ENCODE data around the gene EYS. TPM values are rescaled to one million over a fixed set of nuclear protein-coding genes. Genes with fewer than 3 reads are reported as not detected.

The EYS gene
- total and polyA plus RNA-seq, 8 donors, result 0.55 to 0.58 TPM; not detected in 6

GRCh38 chr6:63765828-63766227 is 1941.2 kb downstream of the EYS start:
- Histone ChIP-seq H3K4me3 (no peak overlapping the region), H3K4me1 (no peaks in the 10 kb centered on the region), H3K27me3 (no peaks in the 10 kb centered on the region), H3K36me3 (no peaks in the 10 kb centered on the region), H3K9me3 (peaks cover 0 to 12% (median 2%) of the 10 kb centered on the region in 4 donors), H3K27ac (no peak overlapping the region)
- DNase-seq, result no peak
- 57 to 77% (median 64%) methylated on average over 2 of the region's 2 CpGs for WGBS, 5 donors
- intact Hi-C loops (cut with DNase I; ENCODE audit: low total_unique reads), result loop anchor here (5.0 to 10.0 kb wide), 2 partner anchors 169 to 421 kb away; no protein-coding TSS in a partner anchor
- TF ChIP-seq EP300 (IDR thresholded peaks at IDR 0.05) (no peak), POLR2A (IDR thresholded peaks at IDR 0.05) (no peak), POLR2AphosphoS5 (IDR thresholded peaks at IDR 0.05) (no peak)
- TF ChIP-seq, protein P1, sequence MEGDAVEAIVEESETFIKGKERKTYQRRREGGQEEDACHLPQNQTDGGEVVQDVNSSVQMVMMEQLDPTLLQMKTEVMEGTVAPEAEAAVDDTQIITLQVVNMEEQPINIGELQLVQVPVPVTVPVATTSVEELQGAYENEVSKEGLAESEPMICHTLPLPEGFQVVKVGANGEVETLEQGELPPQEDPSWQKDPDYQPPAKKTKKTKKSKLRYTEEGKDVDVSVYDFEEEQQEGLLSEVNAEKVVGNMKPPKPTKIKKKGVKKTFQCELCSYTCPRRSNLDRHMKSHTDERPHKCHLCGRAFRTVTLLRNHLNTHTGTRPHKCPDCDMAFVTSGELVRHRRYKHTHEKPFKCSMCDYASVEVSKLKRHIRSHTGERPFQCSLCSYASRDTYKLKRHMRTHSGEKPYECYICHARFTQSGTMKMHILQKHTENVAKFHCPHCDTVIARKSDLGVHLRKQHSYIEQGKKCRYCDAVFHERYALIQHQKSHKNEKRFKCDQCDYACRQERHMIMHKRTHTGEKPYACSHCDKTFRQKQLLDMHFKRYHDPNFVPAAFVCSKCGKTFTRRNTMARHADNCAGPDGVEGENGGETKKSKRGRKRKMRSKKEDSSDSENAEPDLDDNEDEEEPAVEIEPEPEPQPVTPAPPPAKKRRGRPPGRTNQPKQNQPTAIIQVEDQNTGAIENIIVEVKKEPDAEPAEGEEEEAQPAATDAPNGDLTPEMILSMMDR (IDR thresholded peaks at IDR 0.05), result no peak

DNA sequence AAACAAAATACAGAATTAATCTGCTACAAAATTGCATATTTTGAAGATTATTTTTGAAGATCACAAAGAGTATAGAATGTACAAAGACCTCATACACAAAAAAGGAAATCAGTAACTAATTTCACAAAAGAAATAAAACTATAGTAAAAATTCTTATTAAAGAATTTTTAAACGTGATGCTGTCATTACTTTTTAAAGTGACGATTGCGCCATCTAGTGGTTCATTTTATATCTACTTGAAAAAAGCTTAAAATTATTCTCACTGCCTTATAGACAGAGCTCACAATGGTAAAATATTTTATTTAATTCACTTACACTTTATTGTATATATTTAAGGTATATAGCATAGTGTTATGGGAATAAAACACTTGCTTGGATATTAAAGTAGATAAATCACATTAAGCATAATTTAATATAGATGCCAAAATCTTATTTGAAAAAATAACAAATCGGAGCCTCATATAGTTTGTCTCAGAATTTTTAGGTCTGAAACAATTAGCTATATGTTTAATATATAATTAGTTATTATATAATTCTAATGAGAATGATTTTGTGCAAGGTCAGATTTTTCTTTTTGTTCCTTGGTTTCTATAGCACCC is 1942.6 kb downstream of the EYS start:
- Histone ChIP-seq H3K27ac (no peak overlapping the region), H3K27me3 (no peaks in the 10 kb centered on the region), H3K4me1 (no peaks in the 10 kb centered on the region), H3K9me3 (peaks cover 0 to 12% (median 2%) of the 10 kb centered on the region in 4 donors), H3K4me3 (no peak overlapping the region), H3K36me3 (no peaks in the 10 kb centered on the region)
- 24 to 25% (median 24%) methylated on average over 4 of the region's 4 CpGs for WGBS, 5 donors
- intact Hi-C loops (cut with DNase I; ENCODE audit: low total_unique reads), result loop anchor here (10.0 kb wide), 1 partner anchor 420 kb away; no protein-coding TSS in a partner anchor
- TF ChIP-seq EP300 (IDR thresholded peaks at IDR 0.05) (no peak), POLR2A (IDR thresholded peaks at IDR 0.05) (no peak), POLR2AphosphoS5 (IDR thresholded peaks at IDR 0.05) (no peak)
- TF ChIP-seq, protein P1 (IDR thresholded peaks at IDR 0.05), result peak in 4 of 7 experiments; percentile 32 to 84 (median 52)
- peak in 1 of 2 donors; percentile 76 for DNase-seq

DNA sequence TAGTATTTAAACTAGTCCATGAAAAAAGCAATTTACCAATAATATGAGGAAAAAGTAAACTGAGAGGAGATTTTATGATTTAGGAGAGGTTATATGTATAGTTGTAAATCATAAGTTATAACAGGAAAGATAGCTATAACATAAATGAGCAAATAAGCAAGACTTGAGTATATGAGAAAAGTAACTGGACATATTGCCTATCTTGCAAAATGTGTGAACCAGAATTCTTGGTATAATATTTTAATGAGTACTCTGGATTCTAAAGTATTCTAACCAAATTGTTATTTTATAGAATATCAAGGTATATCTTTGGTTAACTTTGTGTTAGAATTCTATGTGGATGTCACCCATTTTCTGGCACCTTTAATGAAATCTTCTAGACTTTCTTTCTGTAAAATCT is 1946.8 kb downstream of the EYS start:
- TF ChIP-seq, protein P1 (IDR thresholded peaks at IDR 0.05), result no peak
- TF ChIP-seq POLR2A (IDR thresholded peaks at IDR 0.05), result no peak
- no peak for TF ChIP-seq POLR2AphosphoS5 (IDR thresholded peaks at IDR 0.05)
- no peak for TF ChIP-seq EP300 (IDR thresholded peaks at IDR 0.05)
- no peak overlapping the region for H3K27ac ChIP-seq
- H3K4me1 ChIP-seq, result no peaks in the 10 kb centered on the region
- intact Hi-C loops (cut with DNase I; ENCODE audit: low total_unique reads), result loop anchor here (10.0 kb wide), 1 partner anchor 415 kb away; no protein-coding TSS in a partner anchor
- H3K36me3 ChIP-seq, result peaks cover 0 to 5% (median 0%) of the 10 kb centered on the region in 4 donors
- no peak for DNase-seq
- no peak overlapping the region for H3K4me3 ChIP-seq
- H3K27me3 ChIP-seq, result no peaks in the 10 kb centered on the region
- H3K9me3 ChIP-seq, result peaks cover 0 to 15% (median 15%) of the 10 kb centered on the region in 4 donors

DNA sequence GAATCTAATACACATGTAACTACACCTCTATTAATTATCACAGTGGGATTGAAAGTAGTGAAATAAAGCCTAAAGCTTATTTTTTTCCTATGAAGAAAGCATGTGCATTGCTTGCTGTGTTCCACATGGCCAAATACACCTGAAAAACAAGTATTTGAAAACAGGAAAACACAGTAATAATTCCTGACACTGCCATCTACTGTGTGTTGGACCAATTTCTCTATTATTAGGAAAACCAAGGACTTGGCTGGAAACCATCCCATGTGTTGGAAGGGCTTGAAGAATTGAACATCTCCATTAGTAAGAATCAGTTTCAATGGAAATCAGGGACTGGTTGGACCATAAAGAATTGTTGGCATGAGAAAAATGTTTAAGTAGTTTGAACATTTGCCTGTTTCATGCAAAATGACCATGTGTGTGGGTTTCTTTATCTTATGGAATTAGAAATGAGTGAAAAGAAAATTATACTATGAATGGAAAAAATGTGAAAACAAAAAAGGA is 1947.4 kb downstream of the EYS start:
- intact Hi-C loops (cut with DNase I; ENCODE audit: low total_unique reads), result loop anchor here (10.0 kb wide), 1 partner anchor 415 kb away; no protein-coding TSS in a partner anchor
- TF ChIP-seq POLR2AphosphoS5 (IDR thresholded peaks at IDR 0.05) (no peak), POLR2A (IDR thresholded peaks at IDR 0.05) (no peak), EP300 (IDR thresholded peaks at IDR 0.05) (no peak)
- TF ChIP-seq, protein P1 (IDR thresholded peaks at IDR 0.05), result no peak
- H3K4me1 ChIP-seq, result no peaks in the 10 kb centered on the region
- peaks cover 0 to 15% (median 15%) of the 10 kb centered on the region in 4 donors for H3K9me3 ChIP-seq
- H3K36me3 ChIP-seq, result peaks cover 0 to 5% (median 0%) of the 10 kb centered on the region in 4 donors
- H3K27me3 ChIP-seq, result no peaks in the 10 kb centered on the region
- H3K27ac ChIP-seq, result no peak overlapping the region
- H3K4me3 ChIP-seq, result no peak overlapping the region
- DNase-seq, result no peak

Measured in stomach (tissue), 9 donors.